IMR-90 (cell line): ENCODE data around the gene MPRIP. TPM values are rescaled to one million over a fixed set of nuclear protein-coding genes. Genes with fewer than 3 reads are reported as not detected.

Experiments
- ATAC-seq: fragments of 200-7000 bp; cut with Tn5 transposase; 2 replicates; pipeline ENCODE4 v1.9.1; 2020; ENCODE audit warnings: low read depth, mild to moderate bottlenecking, moderate library complexity
- BruUV-seq: library from RNA; stranded (reverse); fragments of 400-500 nt; replicated peaks from 2 replicates; lab custom pipeline; 2021; lab: Mats Ljungman, UMichigan
- CTCF ChIA-PET: fragments of 300-600 bp; formaldehyde crosslinking; extraction: SDS; loops from one replicate; lab custom pipeline; 2021; ENCODE audit warnings: antibody characterized with exemption; lab: Yijun Ruan, JAX
- POLR2A ChIA-PET: fragments of 300-600 bp; sonication (Branson Sonifier 250); formaldehyde crosslinking; loops from one replicate; lab custom pipeline; 2022; ENCODE audit warnings: antibody characterized with exemption; ENCODE audit not compliant: unreplicated experiment; lab: Charles Lee
- DNase-seq: peaks from one replicate; pipeline ENCODE4 v3.0.0; 2013
- H2AFZ ChIP-seq: replicated peaks from 2 replicates; pipeline ENCODE3; 2013; ENCODE audit warnings: low read length, mild to moderate bottlenecking; ENCODE audit not compliant: poor library complexity
- H2AK5ac ChIP-seq: 2 replicates; pipeline ENCODE4 v1.6.1; 2013; ENCODE audit warnings: low read depth, low read length, inconsistent platforms
- H2AK9ac ChIP-seq: replicated peaks from 2 replicates; pipeline ENCODE3; 2013; ENCODE audit warnings: mild to moderate bottlenecking, low read depth, low read length, moderate library complexity; ENCODE audit not compliant: poor library complexity
- H2BK120ac ChIP-seq: 2 replicates; pipeline ENCODE4 v1.6.1; 2013; ENCODE audit warnings: low read depth, low read length, inconsistent platforms
- H2BK15ac ChIP-seq: 3 replicates; pipeline ENCODE4 v1.6.1; 2013; ENCODE audit warnings: low read depth, low read length, inconsistent platforms
- H2BK20ac ChIP-seq: 2 replicates; pipeline ENCODE4 v1.6.1; 2013; ENCODE audit warnings: low read depth, mild to moderate bottlenecking, inconsistent platforms, low read length, moderate library complexity
- H2BK5ac ChIP-seq: 2 replicates; pipeline ENCODE4 v1.6.1; 2013; ENCODE audit warnings: mild to moderate bottlenecking, low read depth, low read length, inconsistent platforms; ENCODE audit not compliant: poor library complexity, severe bottlenecking
- H3K14ac ChIP-seq: replicated peaks from 2 replicates; pipeline ENCODE4 v1.6.1; 2013; ENCODE audit warnings: low read depth, low read length, inconsistent platforms
- H3K18ac ChIP-seq: 2 replicates; pipeline ENCODE4 v1.6.1; 2013; ENCODE audit warnings: low read depth, low read length, control low read depth
- H3K23ac ChIP-seq: 2 replicates; pipeline ENCODE4 v1.6.1; 2013; ENCODE audit warnings: low read depth, low read length, inconsistent platforms
- H3K27ac ChIP-seq: 2 replicates; pipeline ENCODE4 v1.5.1; 2013; ENCODE audit warnings: mild to moderate bottlenecking, control low read depth, low read length; ENCODE audit not compliant: insufficient read depth
- H3K27me3 ChIP-seq: 2 replicates; pipeline ENCODE4 v1.6.1; 2013; ENCODE audit warnings: low read length; ENCODE audit not compliant: control insufficient read depth, insufficient read depth
- H3K36me3 ChIP-seq: 2 replicates; pipeline ENCODE4 v1.6.1; 2013; ENCODE audit warnings: low read length, mixed read lengths; ENCODE audit not compliant: control insufficient read depth, insufficient read depth
- H3K4ac ChIP-seq: 2 replicates; pipeline ENCODE4 v1.6.1; 2013; ENCODE audit warnings: low read depth, low read length, inconsistent platforms
- H3K4me1 ChIP-seq: 2 replicates; pipeline ENCODE4 v1.6.1; 2013; ENCODE audit warnings: low read length, mixed read lengths; ENCODE audit not compliant: control insufficient read depth, insufficient read depth
- H3K4me2 ChIP-seq: 2 replicates; pipeline ENCODE4 v1.6.1; 2013; ENCODE audit warnings: low read depth, mild to moderate bottlenecking, control low read depth, low read length, moderate library complexity
- H3K4me3 ChIP-seq: 2 replicates; pipeline ENCODE4 v1.5.1; 2013; ENCODE audit warnings: low read depth, mild to moderate bottlenecking, control low read depth, low read length, moderate library complexity; ENCODE audit not compliant: insufficient read depth
- H3K56ac ChIP-seq: 2 replicates; pipeline ENCODE4 v1.6.1; 2013; ENCODE audit warnings: low read length, inconsistent platforms; ENCODE audit not compliant: insufficient read depth; ENCODE audit errors: extremely low read depth
- H3K79me1 ChIP-seq, 2 experiments: 2 replicates each; pipeline ENCODE4 v1.6.1; 2013; ENCODE audit warnings: low read length in 2 of 2, inconsistent platforms in 1 of 2, low read depth in 1 of 2
- H3K9ac ChIP-seq: 2 replicates; pipeline ENCODE4 v1.6.1; 2013; ENCODE audit warnings: low read depth, low read length, control low read depth
- H3K9me1 ChIP-seq: 2 replicates; pipeline ENCODE4 v1.6.1; 2013; ENCODE audit warnings: low read length, inconsistent platforms; ENCODE audit not compliant: insufficient read depth
- H3K9me3 ChIP-seq: 2 replicates; pipeline ENCODE4 v1.6.1; 2013; ENCODE audit warnings: low read length; ENCODE audit not compliant: control insufficient read depth, insufficient read depth
- H4K20me1 ChIP-seq: 2 replicates; pipeline ENCODE4 v1.6.1; 2013; ENCODE audit warnings: low read length, inconsistent platforms; ENCODE audit not compliant: insufficient read depth
- H4K5ac ChIP-seq: 2 replicates; pipeline ENCODE4 v1.6.1; 2013; ENCODE audit warnings: mild to moderate bottlenecking, low read depth, low read length, control low read depth
- H4K8ac ChIP-seq, 2 experiments: 2 replicates each; pipeline ENCODE4 v1.6.1; 2013; ENCODE audit warnings: low read depth in 2 of 2, low read length in 2 of 2, control low read depth in 1 of 2, inconsistent platforms in 1 of 2
- H4K91ac ChIP-seq: 2 replicates; pipeline ENCODE4 v1.6.1; 2013; ENCODE audit warnings: low read depth, low read length, inconsistent platforms; ENCODE audit not compliant: insufficient read depth
- CEBPB ChIP-seq: IDR thresholded peaks from 2 replicates; pipeline ENCODE4 v1.6.1; 2012; ENCODE audit warnings: low read depth, low read length, improper control_type of control experiment
- FOS ChIP-seq: fragments of 150-350 bp; IDR thresholded peaks from 2 replicates; pipeline ENCODE4 v1.6.1; 2016; ENCODE audit warnings: low read depth, low read length
- MAFK ChIP-seq: IDR thresholded peaks from 2 replicates; pipeline ENCODE4 v1.6.1; 2012; ENCODE audit warnings: low read depth, low read length, improper control_type of control experiment
- MAZ ChIP-seq: IDR thresholded peaks from 2 replicates; pipeline ENCODE4 v1.6.1; 2012; ENCODE audit warnings: low read depth, mild to moderate bottlenecking, low read length, improper control_type of control experiment, moderate library complexity, borderline replicate concordance
- MXI1 ChIP-seq: IDR thresholded peaks from 2 replicates; pipeline ENCODE4 v1.6.1; 2012; ENCODE audit warnings: low read depth, mild to moderate bottlenecking, low read length, moderate library complexity, borderline replicate concordance
- NFE2L2 ChIP-seq: fragments of 150-350 bp; IDR thresholded peaks from 2 replicates; pipeline ENCODE4 v1.6.1; 2016; ENCODE audit warnings: low read depth, mild to moderate bottlenecking, low read length
- POLR2A ChIP-seq: IDR thresholded peaks from 2 replicates; pipeline ENCODE4 v1.6.1; 2012; ENCODE audit warnings: mild to moderate bottlenecking, low read depth, low read length
- RCOR1 ChIP-seq: IDR thresholded peaks from 2 replicates; pipeline ENCODE4 v1.6.1; 2012; ENCODE audit warnings: mild to moderate bottlenecking, low read length, improper control_type of control experiment; ENCODE audit not compliant: insufficient replicate concordance
- WGBS, 2 experiments: methylation state at CpG; one replicate each; pipeline versions ENCODE4 v1.1.5 to v1.1.7; 2013; ENCODE audit warnings: missing lambda C conversion rate in 2 of 2; ENCODE audit not compliant: insufficient read length in 1 of 2; ENCODE audit errors: extremely low coverage in 2 of 2; 5-methylcytosine and 5-hydroxymethylcytosine counted together
- dilution Hi-C: fragments of 300-500 bp; cut with HindIII; formaldehyde crosslinking; loops from one replicate; pipeline ENCODE4 v1.14.3; 2018; ENCODE audit warnings: low sequenced_read_pairs; ENCODE audit not compliant: unreplicated experiment
- in situ Hi-C: fragments of 300-500 bp; cut with MboI; formaldehyde crosslinking; loops from 3 replicates; pipeline ENCODE4 v1.14.3; 2019; ENCODE audit warnings: low sequenced_read_pairs, inconsistent platforms, mixed read lengths
- intact Hi-C: fragments of 100-400 bp; cut with micrococcal nuclease; formaldehyde crosslinking; loops from 2 replicates; pipeline ENCODE4 v1.10.0; 2022
- polyA plus RNA-seq, 3 experiments: library from polyadenylated mRNA; depleted of rRNA; stranded (reverse); fragments of >200 nt; gene quantifications; 2 replicates each; pipeline ENCODE4 v1.2.3, GENCODE V29; 2012; ENCODE audit warnings: low replicate concordance in 1 of 3
- total RNA-seq: library from RNA; depleted of rRNA; stranded (reverse); fragments of >200 nt; gene quantifications from 2 replicates; pipeline ENCODE4 v1.2.3, GENCODE V29; 2012
- TF ChIP-seq, protein P1 (sequence below): conservative IDR thresholded peaks from 2 replicates; pipeline ENCODE4 v1.5.1; 2012; ENCODE audit warnings: mild to moderate bottlenecking, low read depth, low read length, improper control_type of control experiment

The MPRIP gene
- total and polyA plus RNA-seq, 2 of the 4 experiments (the other 2 are of a cell fraction) = 111 to 149 TPM

DNA sequence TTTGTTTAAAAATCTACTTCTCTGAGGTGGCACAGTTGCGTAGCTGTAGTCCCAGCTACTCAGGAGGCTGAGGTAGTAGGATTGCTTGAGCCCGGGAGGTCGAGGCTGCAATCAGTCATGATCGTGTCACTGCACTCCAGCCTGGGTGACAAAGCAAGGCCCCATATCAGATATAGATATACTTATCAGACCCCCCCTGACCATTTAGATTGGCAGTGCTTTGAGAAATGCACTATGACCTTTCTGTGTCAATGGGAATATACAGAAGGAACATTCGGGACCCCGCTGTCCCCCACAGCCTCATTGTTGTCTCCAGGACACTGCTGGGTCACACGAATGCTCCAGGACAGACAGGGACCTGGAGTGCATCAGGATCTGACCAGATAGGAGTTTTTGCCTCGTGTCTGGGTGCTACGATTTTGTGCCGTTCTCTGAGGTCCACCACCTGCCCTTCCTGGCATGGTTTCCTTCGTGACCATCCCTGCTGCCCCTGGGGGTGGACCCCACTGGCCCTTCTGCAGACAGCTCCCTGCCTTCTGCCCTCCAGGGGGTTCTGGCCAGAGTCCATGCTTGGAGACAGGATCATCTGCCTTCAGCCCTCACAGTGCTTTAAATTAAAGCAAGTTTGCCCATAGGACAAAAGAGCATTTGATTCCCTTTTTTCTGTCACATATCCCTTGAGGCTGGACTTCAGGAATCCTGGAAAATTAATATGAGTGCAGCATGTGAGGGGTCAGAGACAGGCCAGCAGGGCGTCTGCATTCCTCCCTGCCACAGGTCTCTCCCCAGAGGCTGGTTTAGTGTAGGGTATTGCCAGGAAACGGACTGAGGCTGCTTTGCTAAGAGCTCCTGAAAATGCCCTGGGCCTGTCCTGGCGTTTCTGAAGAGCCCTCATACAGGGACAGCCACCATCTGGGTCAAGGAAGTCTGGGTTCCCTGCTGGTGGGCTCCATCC is 144.6 kb downstream of the MPRIP start:
- CTCF ChIA-PET = no interaction called here
- H4K5ac ChIP-seq = no peak overlapping the region

More for the DNA sequence above, 144.6 kb downstream of the MPRIP start:
- DNase-seq = no peak
- H2AK5ac ChIP-seq = no peak overlapping the region
- H3K4me3 ChIP-seq = no peak overlapping the region
- no peak overlapping the region for H2BK15ac ChIP-seq
- no TSS peak for BruUV-seq
- no peak overlapping the region for H3K4ac ChIP-seq
- in situ Hi-C loops (no loop called here), dilution Hi-C loops (no loop called here), intact Hi-C loops (no loop called here)
- POLR2A ChIA-PET = no interaction called here
- peaks cover 16% of the 10 kb centered on the region for H3K9me1 ChIP-seq
- no peak overlapping the region for H3K56ac ChIP-seq
- TF ChIP-seq, protein P1, sequence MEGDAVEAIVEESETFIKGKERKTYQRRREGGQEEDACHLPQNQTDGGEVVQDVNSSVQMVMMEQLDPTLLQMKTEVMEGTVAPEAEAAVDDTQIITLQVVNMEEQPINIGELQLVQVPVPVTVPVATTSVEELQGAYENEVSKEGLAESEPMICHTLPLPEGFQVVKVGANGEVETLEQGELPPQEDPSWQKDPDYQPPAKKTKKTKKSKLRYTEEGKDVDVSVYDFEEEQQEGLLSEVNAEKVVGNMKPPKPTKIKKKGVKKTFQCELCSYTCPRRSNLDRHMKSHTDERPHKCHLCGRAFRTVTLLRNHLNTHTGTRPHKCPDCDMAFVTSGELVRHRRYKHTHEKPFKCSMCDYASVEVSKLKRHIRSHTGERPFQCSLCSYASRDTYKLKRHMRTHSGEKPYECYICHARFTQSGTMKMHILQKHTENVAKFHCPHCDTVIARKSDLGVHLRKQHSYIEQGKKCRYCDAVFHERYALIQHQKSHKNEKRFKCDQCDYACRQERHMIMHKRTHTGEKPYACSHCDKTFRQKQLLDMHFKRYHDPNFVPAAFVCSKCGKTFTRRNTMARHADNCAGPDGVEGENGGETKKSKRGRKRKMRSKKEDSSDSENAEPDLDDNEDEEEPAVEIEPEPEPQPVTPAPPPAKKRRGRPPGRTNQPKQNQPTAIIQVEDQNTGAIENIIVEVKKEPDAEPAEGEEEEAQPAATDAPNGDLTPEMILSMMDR = no peak
- TF ChIP-seq CEBPB (no peak), FOS (no peak), POLR2A (no peak), MAFK (no peak), RCOR1 (no peak), NFE2L2 (no peak), MXI1 (no peak), MAZ (no peak)
- no peak overlapping the region for H2BK20ac ChIP-seq
- H3K14ac ChIP-seq = no peak overlapping the region
- no peak overlapping the region for H3K27ac ChIP-seq
- peaks cover 17% of the 10 kb centered on the region for H3K4me1 ChIP-seq
- H3K79me1 ChIP-seq = peaks cover 0 to 24% of the 10 kb centered on the region in 2 experiments; a peak in 3 of 4 replicates
- ATAC-seq = no peak
- H3K9ac ChIP-seq = no peak overlapping the region
- H2BK5ac ChIP-seq = no peak overlapping the region
- H3K4me2 ChIP-seq = no peak overlapping the region
- H4K91ac ChIP-seq = no peak overlapping the region
- no peak overlapping the region for H2AK9ac ChIP-seq
- H3K9me3 ChIP-seq = no peaks in the 10 kb centered on the region
- no peak overlapping the region for H3K23ac ChIP-seq
- no peak overlapping the region for H2AFZ ChIP-seq
- H3K36me3 ChIP-seq = peaks cover 38% of the 10 kb centered on the region
- H3K18ac ChIP-seq = no peak overlapping the region
- H4K20me1 ChIP-seq = peaks cover 2% of the 10 kb centered on the region; the same call in 1 of the 2 replicates
- 64% methylated on average over 4 of the region's 14 CpGs; no CpG with 5 or more reads in 1 of the 2 experiments for WGBS, 2 experiments
- H2BK120ac ChIP-seq = no peak overlapping the region
- no peaks in the 10 kb centered on the region for H3K27me3 ChIP-seq
- H4K8ac ChIP-seq = no peak overlapping the region
